PC-3 (cell line): ENCODE data around the gene ARPC4. TPM values are rescaled to one million over a fixed set of nuclear protein-coding genes. Genes with fewer than 3 reads are reported as not detected.

Experiments
- ATAC-seq: fragments of 200-7000 bp; cut with Tn5 transposase; 2 replicates; pipeline ENCODE4 v1.9.1; 2020; ENCODE audit warnings: mild to moderate bottlenecking, moderate library complexity
- BruUV-seq: library from RNA; stranded (reverse); fragments of 400-500 nt; replicated peaks from 2 replicates; lab custom pipeline; 2021; lab: Mats Ljungman, UMichigan
- CTCF ChIA-PET: fragments of 300-600 bp; sonication (Branson Sonifier 250); formaldehyde crosslinking; loops from one replicate; lab custom pipeline; 2022; ENCODE audit warnings: antibody characterized with exemption; lab: Charles Lee
- POLR2A ChIA-PET: fragments of 300-600 bp; sonication (Branson Sonifier 250); formaldehyde crosslinking; loops from one replicate; lab custom pipeline; 2022; ENCODE audit warnings: antibody characterized with exemption; ENCODE audit not compliant: unreplicated experiment; lab: Charles Lee
- DNase-seq: peaks from one replicate; pipeline ENCODE4 v3.0.0-alpha.2; 2015
- H2AFZ ChIP-seq: fragments of 300-600 bp; sonication (generic); 2 replicates; pipeline ENCODE4 v1.6.0; 2016; ENCODE audit warnings: antibody characterized with exemption, low read length
- H3F3A ChIP-seq: fragments of 300-600 bp; sonication (generic); one replicate; pipeline ENCODE4 v1.6.0; 2017; ENCODE audit warnings: antibody characterized with exemption, low read length, control low read depth, mild to moderate bottlenecking; ENCODE audit not compliant: unreplicated experiment
- H3K27ac ChIP-seq: fragments of 300-600 bp; sonication (generic); 2 replicates; pipeline ENCODE4 v1.5.1; 2016; ENCODE audit warnings: mild to moderate bottlenecking, low read length
- H3K27me3 ChIP-seq: fragments of 300-600 bp; sonication (generic); 2 replicates; pipeline ENCODE4 v1.6.1; 2016; ENCODE audit warnings: low read length, mixed read lengths
- H3K36me3 ChIP-seq: fragments of 300-600 bp; sonication (generic); 2 replicates; pipeline ENCODE4 v1.6.1; 2016; ENCODE audit warnings: low read depth, mixed run types, low read length, mixed read lengths
- H3K4me1 ChIP-seq: fragments of 300-600 bp; sonication (generic); 2 replicates; pipeline ENCODE4 v1.5.1; 2016; ENCODE audit warnings: low read length; ENCODE audit not compliant: insufficient read depth
- H3K4me2 ChIP-seq: fragments of 300-600 bp; sonication (generic); 2 replicates; pipeline ENCODE4 v1.6.0; 2016; ENCODE audit warnings: low read length
- H3K4me3 ChIP-seq: fragments of 300-600 bp; sonication (generic); 2 replicates; pipeline ENCODE4 v1.5.1; 2016; ENCODE audit warnings: mild to moderate bottlenecking, low read length, mixed read lengths
- H3K79me2 ChIP-seq: fragments of 300-600 bp; sonication (generic); 2 replicates; pipeline ENCODE4 v1.6.1; 2017; ENCODE audit warnings: low read length, mixed read lengths
- H3K9ac ChIP-seq: fragments of 300-600 bp; sonication (generic); 2 replicates; pipeline ENCODE4 v1.6.0; 2016; ENCODE audit warnings: mild to moderate bottlenecking, low read length
- H3K9me2 ChIP-seq: fragments of 300-600 bp; sonication (generic); replicated peaks from 2 replicates; pipeline ENCODE4 v1.6.1; 2016; ENCODE audit warnings: mixed run types, low read length, mixed read lengths
- H3K9me3 ChIP-seq: fragments of 300-600 bp; sonication (generic); 2 replicates; pipeline ENCODE4 v1.6.1; 2016; ENCODE audit warnings: low read length, mixed read lengths
- H4K20me1 ChIP-seq: fragments of 300-600 bp; sonication (generic); 2 replicates; pipeline ENCODE4 v1.6.1; 2016; ENCODE audit warnings: low read length, mixed read lengths
- CTCF ChIP-seq: fragments of 300-600 bp; sonication (generic); conservative IDR thresholded peaks from 2 replicates; pipeline ENCODE4 v1.5.1; 2017; ENCODE audit warnings: antibody characterized with exemption, low read depth, mild to moderate bottlenecking, low read length
- EZH2 ChIP-seq: fragments of 300-600 bp; sonication (generic); IDR thresholded peaks from one replicate; pipeline ENCODE4 v1.6.1; 2017; ENCODE audit warnings: antibody characterized with exemption, mild to moderate bottlenecking, low read length; ENCODE audit not compliant: unreplicated experiment
- EZH2phosphoT487 ChIP-seq: fragments of 300-600 bp; sonication (generic); IDR thresholded peaks from 2 replicates; pipeline ENCODE4 v1.6.1; 2018; ENCODE audit warnings: mild to moderate bottlenecking, antibody characterized with exemption, low read length, borderline replicate concordance
- intact Hi-C: fragments of 100-400 bp; cut with micrococcal nuclease; formaldehyde crosslinking; loops from 2 replicates; pipeline ENCODE4 v1.9.0; 2023
- total RNA-seq: library from RNA; depleted of rRNA; stranded (reverse); fragments of >200 nt; gene quantifications from 2 replicates; pipeline ENCODE4 v1.2.3, GENCODE V29; 2014

Gene ARPC4
- total RNA-seq, 1 experiment from 2014 or later: 223 TPM

- TF ChIP-seq CTCF: no peak
- TF ChIP-seq EZH2phosphoT487: no peak
- no peak for TF ChIP-seq EZH2
- H2AFZ ChIP-seq: no peak overlapping the region
- no peak overlapping the region for H3K4me3 ChIP-seq
- H3K79me2 ChIP-seq: no peaks in the 10 kb centered on the region
- no peak overlapping the region for H3K27ac ChIP-seq
- no peaks in the 10 kb centered on the region for H3K36me3 ChIP-seq
- H3K4me1 ChIP-seq: no peaks in the 10 kb centered on the region
- ChIA-PET POLR2A (no interaction called here), CTCF (no interaction called here)
- no peak overlapping the region for H3K9ac ChIP-seq
- H3F3A ChIP-seq: no peaks in the 10 kb centered on the region
- ATAC-seq: peak; percentile 55
- H3K27me3 ChIP-seq: no peaks in the 10 kb centered on the region
- H3K4me2 ChIP-seq: no peak overlapping the region
- no TSS peak for BruUV-seq
- peak; percentile 19 for DNase-seq
- H3K9me3 ChIP-seq: no peaks in the 10 kb centered on the region
- intact Hi-C loops: loop anchor here (10.0 kb wide), 1 partner anchor 64 kb away; no protein-coding TSS in a partner anchor
- H3K9me2 ChIP-seq: no peaks in the 10 kb centered on the region
- no peaks in the 10 kb centered on the region for H4K20me1 ChIP-seq
These were observed 14.5 kb upstream of the ARPC4 start for GRCh38 chr3:9778143-9779074.

- CTCF ChIA-PET: no interaction called here
- H3K9me3 ChIP-seq: no peaks in the 10 kb centered on the region
- no peak for ATAC-seq
These were observed 13.7 kb upstream of the ARPC4 start for GRCh38 chr3:9779075-9779593.

More at GRCh38 chr3:9779075-9779593, 13.7 kb upstream of the ARPC4 start:
- Histone ChIP-seq H3K4me1 (no peaks in the 10 kb centered on the region), H3K27me3 (no peaks in the 10 kb centered on the region), H3K4me2 (no peak overlapping the region), H3K9me2 (no peaks in the 10 kb centered on the region), H4K20me1 (no peaks in the 10 kb centered on the region), H3K4me3 (no peak overlapping the region), H3K9ac (no peak overlapping the region), H3F3A (no peaks in the 10 kb centered on the region), H3K36me3 (0 out of 2 replicates have a peak, but pooled peaks cover 3% of the 10 kb centered on the region), H2AFZ (no peak overlapping the region), H3K79me2 (no peaks in the 10 kb centered on the region), H3K27ac (no peak overlapping the region)
- no TSS peak for BruUV-seq
- DNase-seq: no peak
- POLR2A ChIA-PET: no interaction called here
- TF ChIP-seq CTCF: no peak
- no peak for TF ChIP-seq EZH2
- no peak for TF ChIP-seq EZH2phosphoT487
- intact Hi-C loops: loop anchor here (10.0 kb wide), 1 partner anchor 64 kb away; no protein-coding TSS in a partner anchor
